GM18951 (cell line): ENCODE data around the gene ZBTB7B.

ENCODE experiments used
- POLR2A ChIP-seq: IDR thresholded peaks from 4 replicates; pipeline ENCODE4 v1.6.1; 2011; ENCODE audit warnings: mild to moderate bottlenecking; ENCODE audit not compliant: insufficient read length, insufficient read depth; ENCODE audit errors: extremely low read depth
- in situ Hi-C: fragments of 300-500 bp; cut with MboI; formaldehyde crosslinking; loops from one replicate; pipeline ENCODE4 v1.12.0; 2022; ENCODE audit warnings: low sequenced_read_pairs, mixed read lengths, inconsistent platforms; ENCODE audit not compliant: unreplicated experiment

Gene ZBTB7B

GRCh38 chr1:154999571-155000410 is 2.8 kb upstream of the ZBTB7B start:
- peak; percentile 43 for TF ChIP-seq POLR2A
- in situ Hi-C loops, result no loop called here

- in situ Hi-C loops, result no loop called here
Observed at GRCh38 chr1:155000411-155000725, 2.2 kb upstream of the ZBTB7B start.

GRCh38 chr1:155000726-155001424 is 1.7 kb upstream of the ZBTB7B start:
- peak; percentile 66 for TF ChIP-seq POLR2A
- in situ Hi-C loops, result no loop called here

More at GRCh38 chr1:155000411-155000725, 2.2 kb upstream of the ZBTB7B start:
- no peak for TF ChIP-seq POLR2A

- TF ChIP-seq POLR2A, result no peak
- in situ Hi-C loops, result no loop called here
Observed at GRCh38 chr1:155001425-155001674, 1.3 kb upstream of the ZBTB7B start.

GRCh38 chr1:155001675-155002463 is 733 bp upstream of the ZBTB7B start:
- TF ChIP-seq POLR2A, result peak; percentile 1
- in situ Hi-C loops, result no loop called here

- in situ Hi-C loops, result no loop called here
- peak; percentile 16 for TF ChIP-seq POLR2A
Observed at GRCh38 chr1:155003227-155003765, 694 bp downstream of the ZBTB7B start.

GRCh38 chr1:155003766-155004351 is 1.3 kb downstream of the ZBTB7B start:
- in situ Hi-C loops, result no loop called here
- TF ChIP-seq POLR2A, result peak; percentile 20

- no peak for TF ChIP-seq POLR2A
- in situ Hi-C loops, result no loop called here
Observed at GRCh38 chr1:155004352-155005075, 1.9 kb downstream of the ZBTB7B start.

- TF ChIP-seq POLR2A, result no peak
- in situ Hi-C loops, result no loop called here
Observed at GRCh38 chr1:155005076-155006011, 2.7 kb downstream of the ZBTB7B start.

- no peak for TF ChIP-seq POLR2A
- in situ Hi-C loops, result no loop called here
Observed at GRCh38 chr1:155006601-155007101, 4.0 kb downstream of the ZBTB7B start.

- TF ChIP-seq POLR2A, result no peak
- in situ Hi-C loops, result no loop called here
Observed at GRCh38 chr1:155007251-155007828, 4.7 kb downstream of the ZBTB7B start.
